Gastroesophageal sphincter (tissue), 3 donors: ENCODE results near the gene THSD7A.

Experiments
- CTCF ChIP-seq, 4 experiments: fragments of 200-600 bp in 2 of 4; fragments of 450-650 bp in 2 of 4; sonication (generic) in 1 of 4; IDR thresholded peaks; one replicate each; pipeline ENCODE4 v1.5.1; 2017 to 2019; ENCODE audit warnings: antibody characterized with exemption in 4 of 4, mild to moderate bottlenecking in 2 of 4, moderate library complexity in 2 of 4
- POLR2A ChIP-seq, 2 donors: fragments of 450-650 bp; IDR thresholded peaks; one replicate each; pipeline ENCODE4 v1.6.1; 2017; ENCODE audit warnings: antibody characterized with exemption in 2 of 2, mild to moderate bottlenecking in 2 of 2, moderate library complexity in 1 of 2

GRCh38 chr7:11466517-11467105, 365.4 kb downstream of the THSD7A start:
- TF ChIP-seq CTCF (IDR thresholded peaks at IDR 0.05) (no peak), POLR2A (IDR thresholded peaks at IDR 0.05) (no peak)
